HG03354 (cell line): ENCODE measurements around the gene AADACL2.

Source experiments
- ATAC-seq: cut with Tn5 transposase; IDR thresholded peaks from one replicate; pipeline ENCODE4 v1.9.1; 2021; ENCODE audit warnings: mild to moderate bottlenecking; ENCODE audit not compliant: unreplicated experiment, poor library complexity, severe bottlenecking

Gene AADACL2

GRCh38 chr3:151733613-151734012 lies at the start of gene AADACL2:
AADACL2 (plus strand) TSS chr3:151733927; CDS start chr3:151734036, 109 bp downstream.
- ATAC-seq: no peak

GRCh38 chr3:151684094-151684493 lies 49.6 kb upstream of the AADACL2 start:
- no peak for ATAC-seq

- ATAC-seq: no peak
These were observed 47.5 kb upstream of the AADACL2 start for GRCh38 chr3:151686257-151686656.

GRCh38 chr3:151687076-151687475 lies 46.7 kb upstream of the AADACL2 start:
- no peak for ATAC-seq

GRCh38 chr3:151688571-151688970 lies 45.2 kb upstream of the AADACL2 start:
- no peak for ATAC-seq

GRCh38 chr3:151690645-151691044 lies 43.1 kb upstream of the AADACL2 start:
- no peak for ATAC-seq

- no peak for ATAC-seq
These were observed 36.2 kb upstream of the AADACL2 start for GRCh38 chr3:151697496-151697895.

GRCh38 chr3:151707216-151707615 lies 26.5 kb upstream of the AADACL2 start:
- no peak for ATAC-seq

- ATAC-seq: no peak
These were observed 24.9 kb upstream of the AADACL2 start for GRCh38 chr3:151708868-151709267.

- ATAC-seq: no peak
These were observed 23.9 kb upstream of the AADACL2 start for GRCh38 chr3:151709847-151710246.

GRCh38 chr3:151721294-151721693 lies 12.4 kb upstream of the AADACL2 start:
- no peak for ATAC-seq

- no peak for ATAC-seq
These were observed 10.9 kb upstream of the AADACL2 start for GRCh38 chr3:151722856-151723255.

GRCh38 chr3:151724576-151725562 lies 8.9 kb upstream of the AADACL2 start:
- ATAC-seq: no peak

- ATAC-seq: no peak
These were observed 7.7 kb upstream of the AADACL2 start for GRCh38 chr3:151726016-151726415.

GRCh38 chr3:151732861-151733260 lies 866 bp upstream of the AADACL2 start:
- no peak for ATAC-seq

GRCh38 chr3:151740581-151740980 lies 6.9 kb downstream of the AADACL2 start:
- ATAC-seq: no peak

- no peak for ATAC-seq
These were observed 10.1 kb downstream of the AADACL2 start for GRCh38 chr3:151743855-151744254.

- no peak for ATAC-seq
These were observed 16.5 kb downstream of the AADACL2 start for GRCh38 chr3:151750181-151750580.

GRCh38 chr3:151750678-151751077 lies 17.0 kb downstream of the AADACL2 start:
- ATAC-seq: no peak

GRCh38 chr3:151751161-151751560 lies 17.4 kb downstream of the AADACL2 start:
- no peak for ATAC-seq

GRCh38 chr3:151753846-151754245 lies 20.1 kb downstream of the AADACL2 start:
- no peak for ATAC-seq
